ENCODE results near the gene DGKB. TPM values are rescaled to one million over a fixed set of nuclear protein-coding genes. Genes with fewer than 3 reads are reported as not detected.

The DGKB gene
- total RNA-seq, 4 donors from 2014 or later, result 0.07 to 0.95 (median 0.34) TPM

DNA sequence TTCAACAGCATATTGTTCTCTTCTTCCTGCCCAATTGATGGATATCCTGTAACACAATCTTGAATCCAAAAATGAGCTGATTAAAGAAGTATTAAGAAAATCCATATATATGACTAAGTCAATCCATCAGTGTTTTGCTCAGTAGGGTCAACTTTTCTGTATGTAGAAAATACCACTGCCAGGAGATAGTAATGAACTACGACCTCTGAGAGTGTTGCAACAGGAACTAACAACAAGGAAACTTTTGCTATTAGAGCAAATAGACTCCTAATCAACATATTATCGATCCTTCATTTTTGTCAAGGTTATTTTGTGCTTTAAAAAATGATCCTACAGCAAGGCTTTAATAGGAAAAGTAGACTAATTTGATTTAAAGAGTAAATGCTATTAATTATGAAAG, 507.8 kb downstream of the DGKB start:
- no peaks in the 10 kb centered on the region for H3K4me1 ChIP-seq
- no peak for DNase-seq
- no peak overlapping the region for H3K27ac ChIP-seq
- no peak for ATAC-seq
- TF ChIP-seq, protein P1, sequence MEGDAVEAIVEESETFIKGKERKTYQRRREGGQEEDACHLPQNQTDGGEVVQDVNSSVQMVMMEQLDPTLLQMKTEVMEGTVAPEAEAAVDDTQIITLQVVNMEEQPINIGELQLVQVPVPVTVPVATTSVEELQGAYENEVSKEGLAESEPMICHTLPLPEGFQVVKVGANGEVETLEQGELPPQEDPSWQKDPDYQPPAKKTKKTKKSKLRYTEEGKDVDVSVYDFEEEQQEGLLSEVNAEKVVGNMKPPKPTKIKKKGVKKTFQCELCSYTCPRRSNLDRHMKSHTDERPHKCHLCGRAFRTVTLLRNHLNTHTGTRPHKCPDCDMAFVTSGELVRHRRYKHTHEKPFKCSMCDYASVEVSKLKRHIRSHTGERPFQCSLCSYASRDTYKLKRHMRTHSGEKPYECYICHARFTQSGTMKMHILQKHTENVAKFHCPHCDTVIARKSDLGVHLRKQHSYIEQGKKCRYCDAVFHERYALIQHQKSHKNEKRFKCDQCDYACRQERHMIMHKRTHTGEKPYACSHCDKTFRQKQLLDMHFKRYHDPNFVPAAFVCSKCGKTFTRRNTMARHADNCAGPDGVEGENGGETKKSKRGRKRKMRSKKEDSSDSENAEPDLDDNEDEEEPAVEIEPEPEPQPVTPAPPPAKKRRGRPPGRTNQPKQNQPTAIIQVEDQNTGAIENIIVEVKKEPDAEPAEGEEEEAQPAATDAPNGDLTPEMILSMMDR (IDR thresholded peaks at IDR 0.05 in 4 of 5, conservative IDR thresholded peaks at IDR 0.05 in 1 of 5), result no peak
- no peak for TF ChIP-seq POLR2A (IDR thresholded peaks at IDR 0.05)
- no peak overlapping the region for H3K4me3 ChIP-seq
- intact Hi-C loops (cut with DNase I; ENCODE audit: low total_unique reads), result no loop called here
- no peaks in the 10 kb centered on the region for H3K27me3 ChIP-seq
- no peaks in the 10 kb centered on the region for H3K9me3 ChIP-seq
- H3K36me3 ChIP-seq, result no peaks in the 10 kb centered on the region
- in situ Hi-C loops (cut with MboI; ENCODE audit: low sequenced_read_pairs in 4 of 4), result no loop called here

DNA sequence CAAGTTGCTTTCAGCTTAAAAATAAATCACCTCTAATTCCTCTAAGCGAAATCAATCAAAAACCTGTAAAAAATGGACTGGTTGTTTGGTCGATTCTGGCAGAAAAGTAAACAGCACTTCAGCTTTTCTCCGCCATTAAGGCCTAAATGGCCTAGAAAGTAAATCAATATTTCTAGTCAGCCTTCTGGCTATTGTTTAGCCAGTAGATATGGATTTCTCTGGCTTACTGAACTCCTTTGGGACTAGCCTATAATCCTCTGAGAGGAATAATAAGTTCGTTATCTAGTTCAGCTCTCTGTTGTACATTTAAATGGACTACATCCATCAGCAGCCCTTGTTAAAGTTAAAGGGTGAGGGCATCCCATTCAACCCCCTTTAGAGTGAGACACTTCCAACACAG, 513.0 kb downstream of the DGKB start:
- intact Hi-C loops (cut with DNase I; ENCODE audit: low total_unique reads) (no loop called here), in situ Hi-C loops (cut with MboI; ENCODE audit: low sequenced_read_pairs in 4 of 4) (no loop called here)
- Histone ChIP-seq H3K9me3 (no peaks in the 10 kb centered on the region), H3K27me3 (no peaks in the 10 kb centered on the region), H3K4me1 (no peaks in the 10 kb centered on the region), H3K36me3 (no peaks in the 10 kb centered on the region), H3K4me3 (no peak overlapping the region), H3K27ac (no peak overlapping the region)
- ATAC-seq (no peak), DNase-seq (no peak)
- TF ChIP-seq, protein P1 (IDR thresholded peaks at IDR 0.05 in 4 of 5, conservative IDR thresholded peaks at IDR 0.05 in 1 of 5), result no peak
- TF ChIP-seq POLR2A (IDR thresholded peaks at IDR 0.05), result no peak

DNA sequence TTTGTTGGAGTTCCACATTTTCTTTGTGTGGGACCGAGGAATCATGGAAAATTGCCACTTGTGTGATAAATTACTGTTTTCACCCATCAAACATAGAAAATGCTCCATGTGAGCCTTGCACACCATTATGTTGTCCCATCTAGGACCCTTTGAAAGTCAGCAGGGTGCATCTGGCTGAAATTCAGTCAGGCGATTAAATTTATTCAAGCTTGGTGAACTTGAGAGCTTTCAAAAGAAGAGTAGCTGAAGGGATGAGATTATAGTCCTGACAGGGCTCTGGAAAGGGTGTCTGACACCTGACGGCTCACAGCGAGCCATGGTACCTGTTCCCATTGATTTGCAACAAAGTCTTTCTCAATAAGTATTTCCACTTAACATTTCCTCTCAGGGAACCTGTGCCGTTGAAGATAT, 513.4 kb downstream of the DGKB start:
- Histone ChIP-seq H3K4me3 (no peak overlapping the region), H3K36me3 (no peaks in the 10 kb centered on the region), H3K27me3 (no peaks in the 10 kb centered on the region), H3K9me3 (no peaks in the 10 kb centered on the region), H3K27ac (no peak overlapping the region), H3K4me1 (no peaks in the 10 kb centered on the region)
- intact Hi-C loops (cut with DNase I; ENCODE audit: low total_unique reads), result no loop called here
- TF ChIP-seq, protein P1 (IDR thresholded peaks at IDR 0.05 in 4 of 5, conservative IDR thresholded peaks at IDR 0.05 in 1 of 5), result no peak
- no peak for TF ChIP-seq POLR2A (IDR thresholded peaks at IDR 0.05)
- DNase-seq, result no peak
- no peak for ATAC-seq
- in situ Hi-C loops (cut with MboI; ENCODE audit: low sequenced_read_pairs in 4 of 4), result no loop called here

DNA sequence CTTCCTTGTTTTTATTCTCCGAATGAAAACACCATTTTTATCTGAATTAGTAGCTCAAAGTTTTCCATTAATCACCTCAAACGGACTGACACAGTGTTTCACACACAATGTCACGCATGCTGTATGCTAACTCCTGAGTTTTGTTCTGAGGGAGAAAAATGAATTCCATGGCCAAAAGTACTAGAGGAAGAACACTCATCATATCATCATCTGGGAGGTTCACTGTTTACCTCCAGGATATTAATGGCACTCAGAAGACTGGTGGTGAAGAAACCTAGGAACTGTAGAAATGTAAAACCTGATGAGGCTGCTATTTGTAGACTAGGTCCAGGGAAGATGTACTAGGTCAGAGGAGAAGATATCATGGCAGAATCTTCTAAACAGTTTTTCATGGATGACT, 517.5 kb downstream of the DGKB start:
- Histone ChIP-seq H3K9me3 (no peaks in the 10 kb centered on the region), H3K4me3 (no peak overlapping the region), H3K36me3 (no peaks in the 10 kb centered on the region), H3K27me3 (no peaks in the 10 kb centered on the region), H3K4me1 (no peaks in the 10 kb centered on the region), H3K27ac (no peak overlapping the region)
- TF ChIP-seq, protein P1 (IDR thresholded peaks at IDR 0.05 in 4 of 5, conservative IDR thresholded peaks at IDR 0.05 in 1 of 5), result no peak
- no peak for TF ChIP-seq POLR2A (IDR thresholded peaks at IDR 0.05)
- ATAC-seq (no peak), DNase-seq (no peak)
- intact Hi-C loops (cut with DNase I; ENCODE audit: low total_unique reads) (no loop called here), in situ Hi-C loops (cut with MboI; ENCODE audit: low sequenced_read_pairs in 4 of 4) (no loop called here)

DNA sequence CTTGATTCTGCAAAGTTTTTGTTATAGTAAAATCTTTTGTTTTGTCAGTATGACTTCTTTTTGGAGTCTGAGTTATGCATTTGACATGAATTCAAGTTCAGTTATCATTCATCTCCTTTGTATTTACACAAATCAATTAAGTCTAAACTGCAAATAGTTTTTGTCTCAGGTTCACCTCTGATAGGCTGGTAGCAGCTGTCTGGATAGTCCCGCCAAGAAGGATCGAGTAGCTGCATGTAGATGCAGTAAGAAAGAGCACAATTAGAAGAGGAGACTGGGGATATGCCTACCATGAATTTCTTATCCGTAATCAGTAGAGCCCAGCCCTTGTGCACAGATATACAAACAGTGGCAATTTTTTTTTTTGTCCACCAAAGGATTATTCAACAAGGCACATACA, 520.6 kb downstream of the DGKB start:
- H3K4me3 ChIP-seq, result no peak overlapping the region
- H3K27me3 ChIP-seq, result no peaks in the 10 kb centered on the region
- no peaks in the 10 kb centered on the region for H3K4me1 ChIP-seq
- no peak overlapping the region for H3K27ac ChIP-seq
- no peaks in the 10 kb centered on the region for H3K36me3 ChIP-seq
- in situ Hi-C loops (cut with MboI; ENCODE audit: low sequenced_read_pairs in 4 of 4) (no loop called here), intact Hi-C loops (cut with DNase I; ENCODE audit: low total_unique reads) (no loop called here)
- no peak for ATAC-seq
- no peaks in the 10 kb centered on the region for H3K9me3 ChIP-seq
- TF ChIP-seq, protein P1 (IDR thresholded peaks at IDR 0.05 in 4 of 5, conservative IDR thresholded peaks at IDR 0.05 in 1 of 5), result no peak
- TF ChIP-seq POLR2A (IDR thresholded peaks at IDR 0.05), result no peak
- no peak for DNase-seq
